ENCODE results near the gene MGAT4B. TPM values are rescaled to one million over a fixed set of nuclear protein-coding genes. Genes with fewer than 3 reads are reported as not detected.

The MGAT4B gene
- total RNA-seq, 4 donors from 2014 or later, result 86.3 to 113 (median 101) TPM

DNA sequence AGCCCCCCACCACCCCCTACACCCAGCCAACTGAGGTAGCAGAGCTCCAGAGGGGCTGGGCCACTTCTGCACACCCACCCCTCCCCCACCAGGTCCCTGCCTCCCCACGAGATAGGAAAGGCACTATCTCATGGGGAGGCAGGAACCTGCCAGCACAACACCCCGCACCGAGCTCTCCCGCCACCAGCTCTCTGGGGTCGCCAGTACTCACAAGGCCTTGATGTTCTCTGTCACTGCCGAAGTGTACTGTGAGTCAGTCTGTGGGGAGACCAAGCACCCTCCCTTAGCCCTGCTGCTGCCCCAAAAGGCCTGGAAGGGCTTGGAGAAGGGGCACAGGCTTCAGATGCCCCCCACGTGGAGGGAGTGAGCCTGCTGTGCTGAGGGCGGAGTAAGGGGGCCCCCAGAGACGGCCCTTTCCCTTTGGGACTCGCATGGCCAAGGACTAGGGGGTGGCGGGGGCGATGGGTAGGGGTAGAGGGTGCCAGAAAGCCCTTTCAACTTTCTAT, 5.9 kb downstream of the MGAT4B start:
- intact Hi-C loops (cut with DNase I; ENCODE audit: low total_unique reads), result loop anchor here (10.0 kb wide), 1 partner anchor 104 kb away; the partner anchor contains the start of gene TBC1D9B
- TF ChIP-seq, protein P1, sequence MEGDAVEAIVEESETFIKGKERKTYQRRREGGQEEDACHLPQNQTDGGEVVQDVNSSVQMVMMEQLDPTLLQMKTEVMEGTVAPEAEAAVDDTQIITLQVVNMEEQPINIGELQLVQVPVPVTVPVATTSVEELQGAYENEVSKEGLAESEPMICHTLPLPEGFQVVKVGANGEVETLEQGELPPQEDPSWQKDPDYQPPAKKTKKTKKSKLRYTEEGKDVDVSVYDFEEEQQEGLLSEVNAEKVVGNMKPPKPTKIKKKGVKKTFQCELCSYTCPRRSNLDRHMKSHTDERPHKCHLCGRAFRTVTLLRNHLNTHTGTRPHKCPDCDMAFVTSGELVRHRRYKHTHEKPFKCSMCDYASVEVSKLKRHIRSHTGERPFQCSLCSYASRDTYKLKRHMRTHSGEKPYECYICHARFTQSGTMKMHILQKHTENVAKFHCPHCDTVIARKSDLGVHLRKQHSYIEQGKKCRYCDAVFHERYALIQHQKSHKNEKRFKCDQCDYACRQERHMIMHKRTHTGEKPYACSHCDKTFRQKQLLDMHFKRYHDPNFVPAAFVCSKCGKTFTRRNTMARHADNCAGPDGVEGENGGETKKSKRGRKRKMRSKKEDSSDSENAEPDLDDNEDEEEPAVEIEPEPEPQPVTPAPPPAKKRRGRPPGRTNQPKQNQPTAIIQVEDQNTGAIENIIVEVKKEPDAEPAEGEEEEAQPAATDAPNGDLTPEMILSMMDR (IDR thresholded peaks at IDR 0.05), result no peak
- no peak for DNase-seq (ENCODE audit: low spot score in 2 of 2)
- WGBS, 2 donors, result 77 to 85% methylated on average over 12 of the region's 12 CpGs
- no peak overlapping the region for H3K4me3 ChIP-seq (ENCODE audit: low read depth, poor library complexity, severe bottlenecking)

DNA sequence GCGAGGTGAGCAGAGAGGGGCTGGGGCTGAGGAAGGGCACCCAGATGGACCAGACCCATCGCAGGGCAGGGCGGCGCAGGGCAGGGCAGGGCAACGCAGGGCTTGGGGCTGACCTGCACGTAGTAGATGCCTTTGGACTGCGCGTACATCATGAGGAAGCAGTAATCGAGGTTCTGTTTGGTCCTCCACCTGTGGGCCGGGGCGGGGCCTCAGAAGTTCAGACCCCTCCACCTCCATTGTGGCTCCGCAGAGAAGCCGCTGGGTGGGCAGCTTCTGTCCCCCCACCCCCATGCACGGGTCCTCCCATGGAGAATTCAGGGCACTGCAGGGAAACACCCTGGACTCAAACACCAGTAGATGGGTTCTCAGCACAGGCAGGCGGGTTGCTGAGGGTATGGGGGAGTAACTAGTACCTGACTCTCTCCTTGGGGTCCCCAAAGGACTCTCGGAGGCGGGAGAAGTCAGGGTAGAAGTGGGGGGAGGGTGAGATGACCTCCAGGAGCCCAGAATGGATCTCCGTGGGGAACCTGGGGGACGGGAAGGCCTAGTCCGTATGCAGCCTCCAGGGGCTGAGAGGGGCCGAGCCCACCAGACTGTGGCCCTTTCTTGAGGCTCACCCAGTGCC, 6.5 kb downstream of the MGAT4B start:
- TF ChIP-seq, protein P1 (IDR thresholded peaks at IDR 0.05), result no peak
- TF ChIP-seq POLR2A (IDR thresholded peaks at IDR 0.05), result no peak
- peak in 1 of 2 donors; percentile 85 for DNase-seq (ENCODE audit: low spot score in 2 of 2)

DNA sequence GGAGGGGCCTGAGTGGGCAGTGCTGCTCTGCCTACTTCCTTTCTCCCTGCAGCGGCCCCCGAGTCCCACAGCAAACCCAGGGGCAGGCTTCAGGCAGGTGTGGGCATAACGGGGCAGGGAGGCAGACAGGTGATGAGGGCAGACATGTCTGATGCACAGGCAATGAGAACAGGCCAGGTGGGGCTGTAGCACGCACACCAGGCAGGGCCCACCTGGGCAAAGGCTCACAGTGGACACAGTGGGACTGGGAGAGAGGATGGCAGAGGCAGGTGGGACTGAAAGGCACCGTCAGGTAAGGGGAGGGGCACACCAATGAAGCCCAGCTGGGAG, 7.1 kb downstream of the MGAT4B start:
- intact Hi-C loops (cut with DNase I; ENCODE audit: low total_unique reads), result no loop called here
- H3K4me3 ChIP-seq (ENCODE audit: low read depth, poor library complexity, severe bottlenecking), result no peak overlapping the region
- 84 to 89% methylated on average over 5 of the region's 5 CpGs for WGBS, 2 donors
- TF ChIP-seq POLR2A (IDR thresholded peaks at IDR 0.05), result no peak
- TF ChIP-seq, protein P1 (IDR thresholded peaks at IDR 0.05), result no peak
- no peak for DNase-seq (ENCODE audit: low spot score in 2 of 2)

More for the DNA sequence above, 6.5 kb downstream of the MGAT4B start:
- 93% methylated on average over 18 to 20 of the region's 21 CpGs for WGBS, 2 donors
- intact Hi-C loops (cut with DNase I; ENCODE audit: low total_unique reads), result loop anchor here (10.0 kb wide), 1 partner anchor 105 kb away; the partner anchor contains the start of gene TBC1D9B
- H3K4me3 ChIP-seq (ENCODE audit: low read depth, poor library complexity, severe bottlenecking), result no peak overlapping the region

DNA sequence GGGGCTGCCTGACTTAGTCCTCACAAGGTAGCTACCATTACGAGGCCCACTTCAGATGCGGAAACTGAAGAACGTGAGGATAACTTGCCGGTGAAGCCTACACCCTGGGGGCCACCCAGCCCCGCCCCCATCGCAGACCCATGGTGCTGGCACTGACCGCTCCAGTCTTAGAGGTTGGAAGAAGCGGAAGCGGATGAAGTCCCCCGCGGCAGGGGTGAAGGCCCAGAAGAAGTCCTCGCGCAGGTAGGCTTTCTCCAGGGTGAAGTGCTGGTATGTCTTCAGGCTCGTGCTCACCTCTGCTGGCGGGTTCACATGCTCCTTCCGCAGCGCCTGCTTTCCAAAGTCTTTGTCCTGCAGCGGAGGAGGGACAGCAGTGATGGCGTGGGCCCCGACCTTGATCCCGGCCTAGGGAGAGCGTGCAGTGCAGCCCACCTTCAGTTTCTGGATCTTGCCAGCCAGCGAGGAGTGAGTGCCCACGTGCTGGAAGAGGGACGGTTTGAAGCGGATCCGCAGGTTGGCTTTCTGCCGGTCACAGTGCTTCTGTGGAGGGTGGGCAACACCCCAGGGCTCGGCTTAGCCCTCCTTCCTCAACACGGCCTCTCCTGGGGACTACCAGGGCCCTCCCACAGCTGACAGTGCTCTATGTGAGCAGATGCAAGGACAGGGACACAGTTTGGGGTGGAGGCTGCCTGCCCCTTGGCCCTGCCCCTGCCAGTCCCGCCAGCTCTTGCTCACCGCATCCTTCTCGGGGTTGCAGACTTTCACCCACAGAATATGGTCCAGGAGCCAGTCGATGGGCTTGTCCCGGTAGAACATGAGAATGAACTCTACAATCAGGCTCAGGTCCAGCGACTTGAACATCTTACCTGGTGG, 7.7 kb downstream of the MGAT4B start:
- H3K4me3 ChIP-seq (ENCODE audit: low read depth, poor library complexity, severe bottlenecking), result no peak overlapping the region
- no peak for DNase-seq (ENCODE audit: low spot score in 2 of 2)
- intact Hi-C loops (cut with DNase I; ENCODE audit: low total_unique reads), result no loop called here
- WGBS, 2 donors, result 93 to 96% methylated on average over 36 of the region's 36 CpGs
- TF ChIP-seq POLR2A (IDR thresholded peaks at IDR 0.05), result no peak
- TF ChIP-seq, protein P1 (IDR thresholded peaks at IDR 0.05), result no peak

DNA sequence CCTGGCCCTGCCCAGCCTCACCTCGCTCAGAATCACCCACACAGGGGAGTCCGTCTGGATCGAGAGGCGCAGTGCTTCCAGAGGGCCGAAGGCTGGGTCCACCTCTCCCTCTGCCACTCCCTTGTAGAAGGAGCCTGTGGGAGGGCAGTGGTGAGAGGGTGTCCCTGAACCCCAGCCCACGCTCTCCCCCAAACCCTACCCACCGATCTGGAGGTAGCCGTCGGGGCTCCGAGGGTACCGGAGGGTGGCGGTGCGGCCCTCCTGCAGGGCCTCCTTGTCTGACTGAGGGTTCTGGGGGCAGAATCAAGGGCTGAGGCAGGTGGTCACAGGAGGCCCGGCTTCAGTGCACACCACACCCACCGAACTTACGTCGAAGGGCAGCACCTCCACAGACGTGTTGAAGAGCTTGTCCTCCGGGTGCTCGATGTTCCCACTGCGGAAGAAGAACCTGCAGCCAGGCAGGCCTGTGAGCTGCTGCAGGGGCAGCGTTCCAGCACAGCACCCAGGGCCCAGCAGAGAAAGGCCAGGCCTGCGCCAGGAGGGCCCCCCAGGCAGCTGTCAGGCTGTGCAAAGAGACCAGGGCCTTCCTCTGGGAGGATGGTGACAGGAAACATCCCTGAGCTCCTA, 8.4 kb downstream of the MGAT4B start:
- intact Hi-C loops (cut with DNase I; ENCODE audit: low total_unique reads), result no loop called here
- DNase-seq (ENCODE audit: low spot score in 2 of 2), result no peak
- 93 to 94% methylated on average over 22 of the region's 23 CpGs for WGBS, 2 donors
- no peak for TF ChIP-seq POLR2A (IDR thresholded peaks at IDR 0.05)
- TF ChIP-seq, protein P1 (IDR thresholded peaks at IDR 0.05), result no peak
- no peak overlapping the region for H3K4me3 ChIP-seq (ENCODE audit: low read depth, poor library complexity, severe bottlenecking)
